ENCODE data around the gene F7. TPM values are rescaled to one million over a fixed set of nuclear protein-coding genes. Genes with fewer than 3 reads are reported as not detected.
"Not testable (repeated sequence)": the region's sequence is repeated elsewhere in the genome, so short reads cannot be mapped to it uniquely, and the experiment has no call there.

The F7 gene
- total RNA-seq, 3 donors from 2014 or later (not counting 1 experiment from before 2014, with no cell fraction given) = 0.25 to 0.91 TPM; not detected in 1

DNA sequence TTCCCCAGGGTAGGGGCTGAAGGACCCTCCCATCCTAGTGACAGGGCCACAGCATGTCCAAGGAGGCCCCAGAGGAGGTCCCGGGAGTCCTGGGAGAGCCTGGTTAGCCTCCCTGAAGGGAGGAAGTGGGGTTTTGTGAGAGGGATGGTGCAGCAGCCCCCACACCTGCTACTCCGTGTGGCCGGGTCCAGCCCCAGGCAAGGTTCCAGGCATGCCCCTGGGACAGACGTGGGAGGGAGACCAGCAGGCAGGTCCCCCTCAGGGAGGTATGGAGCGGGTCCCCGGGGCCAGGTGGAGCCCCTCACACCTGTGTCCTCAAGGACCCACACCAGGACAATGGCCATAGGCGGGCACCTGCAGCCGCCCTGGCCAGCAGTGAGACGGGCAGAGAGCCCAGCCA is 1.9 kb upstream of the F7 start:
- H3K4me1 Mint-ChIP-seq = no peaks in the 10 kb centered on the region
- peaks cover 0 to 5% of the 10 kb centered on the region in 2 donors for H3K27me3 Mint-ChIP-seq (ENCODE audit: low read depth in 2 of 2)
- no peaks in the 10 kb centered on the region for H3K36me3 Mint-ChIP-seq
- DNase-seq = no peak
- no peaks in the 10 kb centered on the region for H3K9me3 ChIP-seq (ENCODE audit: control insufficient read depth, insufficient read depth, low read length)
- no peak overlapping the region for H3K27ac ChIP-seq (ENCODE audit: low read length)
- no peak overlapping the region for H3K4me3 ChIP-seq (ENCODE audit: low read length)
- no peaks in the 10 kb centered on the region for H3K36me3 ChIP-seq (ENCODE audit: control insufficient read depth, insufficient read depth, low read length)
- H3K27ac Mint-ChIP-seq = no peak overlapping the region
- H3K27me3 ChIP-seq (ENCODE audit: control insufficient read depth, insufficient read depth, low read length) = no peaks in the 10 kb centered on the region
- no peak overlapping the region for H3K4me3 Mint-ChIP-seq
- H3K4me1 ChIP-seq (ENCODE audit: control insufficient read depth, insufficient read depth, low read length) = no peaks in the 10 kb centered on the region
- ATAC-seq = no peak
- intact Hi-C loops (cut with micrococcal nuclease) = no loop called here
- WGBS (ENCODE audit: insufficient coverage) = 89% methylated on average over 9 of the region's 9 CpGs
- TF ChIP-seq, protein P1, sequence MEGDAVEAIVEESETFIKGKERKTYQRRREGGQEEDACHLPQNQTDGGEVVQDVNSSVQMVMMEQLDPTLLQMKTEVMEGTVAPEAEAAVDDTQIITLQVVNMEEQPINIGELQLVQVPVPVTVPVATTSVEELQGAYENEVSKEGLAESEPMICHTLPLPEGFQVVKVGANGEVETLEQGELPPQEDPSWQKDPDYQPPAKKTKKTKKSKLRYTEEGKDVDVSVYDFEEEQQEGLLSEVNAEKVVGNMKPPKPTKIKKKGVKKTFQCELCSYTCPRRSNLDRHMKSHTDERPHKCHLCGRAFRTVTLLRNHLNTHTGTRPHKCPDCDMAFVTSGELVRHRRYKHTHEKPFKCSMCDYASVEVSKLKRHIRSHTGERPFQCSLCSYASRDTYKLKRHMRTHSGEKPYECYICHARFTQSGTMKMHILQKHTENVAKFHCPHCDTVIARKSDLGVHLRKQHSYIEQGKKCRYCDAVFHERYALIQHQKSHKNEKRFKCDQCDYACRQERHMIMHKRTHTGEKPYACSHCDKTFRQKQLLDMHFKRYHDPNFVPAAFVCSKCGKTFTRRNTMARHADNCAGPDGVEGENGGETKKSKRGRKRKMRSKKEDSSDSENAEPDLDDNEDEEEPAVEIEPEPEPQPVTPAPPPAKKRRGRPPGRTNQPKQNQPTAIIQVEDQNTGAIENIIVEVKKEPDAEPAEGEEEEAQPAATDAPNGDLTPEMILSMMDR (IDR thresholded peaks at IDR 0.05) = no peak
- no peaks in the 10 kb centered on the region for H3K9me3 Mint-ChIP-seq

DNA sequence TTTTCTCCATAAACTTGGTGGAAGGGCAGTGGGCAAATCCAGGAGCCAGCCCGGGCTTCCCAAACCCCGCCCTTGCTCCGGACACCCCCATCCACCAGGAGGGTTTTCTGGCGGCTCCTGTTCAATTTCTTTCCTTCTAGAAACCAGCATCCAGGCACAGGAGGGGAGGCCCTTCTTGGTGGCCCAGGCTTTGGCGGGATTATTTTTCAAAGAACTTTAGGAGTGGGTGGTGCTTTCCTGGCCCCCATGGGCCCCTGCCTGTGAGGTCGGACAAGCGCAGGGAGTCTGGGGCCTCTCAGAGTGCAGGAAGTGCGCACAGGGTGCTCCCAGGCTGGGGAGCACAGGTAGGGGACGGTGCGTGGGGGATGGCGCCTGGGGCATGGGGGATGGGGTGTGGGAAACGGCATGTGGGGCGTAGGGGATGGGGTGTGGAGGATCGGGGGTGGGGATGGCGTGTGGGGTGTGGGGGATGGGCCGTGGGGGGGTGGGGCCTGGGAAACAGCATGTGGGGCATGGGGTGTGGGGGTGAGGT is 396 bp downstream of the F7 start:
- Histone ChIP-seq H3K4me1 (ENCODE audit: control insufficient read depth, insufficient read depth, low read length) (peaks cover 11% of the 10 kb centered on the region), H3K36me3 (ENCODE audit: control insufficient read depth, insufficient read depth, low read length) (no peaks in the 10 kb centered on the region), H3K9me3 (ENCODE audit: control insufficient read depth, insufficient read depth, low read length) (no peaks in the 10 kb centered on the region), H3K4me3 (ENCODE audit: low read length) (no peak overlapping the region), H3K27me3 (ENCODE audit: control insufficient read depth, insufficient read depth, low read length) (peaks cover 6% of the 10 kb centered on the region), H3K27ac (ENCODE audit: low read length) (no peak overlapping the region)
- H3K36me3 Mint-ChIP-seq = no peaks in the 10 kb centered on the region
- no peak overlapping the region for H3K4me3 Mint-ChIP-seq
- H3K27me3 Mint-ChIP-seq (ENCODE audit: low read depth in 2 of 2) = no peaks in the 10 kb centered on the region
- intact Hi-C loops (cut with micrococcal nuclease) = no loop called here
- TF ChIP-seq, protein P1 (IDR thresholded peaks at IDR 0.05) = no peak
- ATAC-seq (no peak), DNase-seq (no peak)
- 65% methylated on average over 15 of the region's 16 CpGs for WGBS (ENCODE audit: insufficient coverage)
- H3K27ac Mint-ChIP-seq = no peak overlapping the region
- H3K4me1 Mint-ChIP-seq = no peaks in the 10 kb centered on the region
- H3K9me3 Mint-ChIP-seq = no peaks in the 10 kb centered on the region

DNA sequence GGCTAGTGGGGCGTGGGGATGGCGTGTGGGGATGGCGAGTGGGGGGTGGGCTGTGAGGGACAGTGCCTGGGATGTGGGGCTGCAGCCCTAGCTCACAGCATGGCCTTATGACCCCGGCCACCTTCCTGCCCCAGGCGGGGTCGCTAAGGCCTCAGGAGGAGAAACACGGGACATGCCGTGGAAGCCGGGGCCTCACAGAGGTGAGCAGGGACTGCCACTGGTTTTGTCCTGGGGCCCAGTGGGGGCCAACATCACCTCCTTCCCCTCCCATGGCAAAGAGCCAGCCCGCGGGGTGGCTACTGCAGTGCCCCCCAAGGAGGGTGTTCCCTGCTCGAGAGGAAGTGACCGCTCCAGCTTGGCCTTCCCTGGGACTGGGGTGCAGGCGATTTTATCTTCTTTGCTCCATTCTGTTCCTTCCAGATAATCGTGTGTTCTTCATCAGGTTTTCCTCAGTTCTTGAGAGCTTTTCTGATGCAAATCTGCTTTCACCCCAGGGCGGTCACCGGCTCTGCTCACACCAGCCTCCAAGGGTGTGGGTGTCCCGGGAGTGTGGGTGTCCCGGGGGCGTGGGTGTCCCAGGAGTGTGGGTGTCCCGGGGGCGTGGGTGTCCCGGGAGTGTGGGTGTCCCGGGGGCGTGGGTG is 1.2 kb downstream of the F7 start:
- no peak overlapping the region for H3K4me3 ChIP-seq (ENCODE audit: low read length)
- peaks cover 9% of the 10 kb centered on the region for H3K27me3 ChIP-seq (ENCODE audit: control insufficient read depth, insufficient read depth, low read length)
- H3K27ac ChIP-seq (ENCODE audit: low read length) = no peak overlapping the region
- intact Hi-C loops (cut with micrococcal nuclease) = no loop called here
- no peaks in the 10 kb centered on the region for H3K9me3 ChIP-seq (ENCODE audit: control insufficient read depth, insufficient read depth, low read length)
- no peaks in the 10 kb centered on the region for H3K4me1 Mint-ChIP-seq
- DNase-seq (no peak), ATAC-seq (no peak)
- H3K27me3 Mint-ChIP-seq (ENCODE audit: low read depth in 2 of 2) = no peaks in the 10 kb centered on the region
- no peaks in the 10 kb centered on the region for H3K9me3 Mint-ChIP-seq
- no peaks in the 10 kb centered on the region for H3K36me3 ChIP-seq (ENCODE audit: control insufficient read depth, insufficient read depth, low read length)
- TF ChIP-seq, protein P1 (IDR thresholded peaks at IDR 0.05) = no peak
- H3K27ac Mint-ChIP-seq = no peak overlapping the region
- H3K4me3 Mint-ChIP-seq = no peak overlapping the region
- no peaks in the 10 kb centered on the region for H3K36me3 Mint-ChIP-seq
- H3K4me1 ChIP-seq (ENCODE audit: control insufficient read depth, insufficient read depth, low read length) = peaks cover 12% of the 10 kb centered on the region
- 64% methylated on average over 17 of the region's 25 CpGs for WGBS (ENCODE audit: insufficient coverage)

DNA sequence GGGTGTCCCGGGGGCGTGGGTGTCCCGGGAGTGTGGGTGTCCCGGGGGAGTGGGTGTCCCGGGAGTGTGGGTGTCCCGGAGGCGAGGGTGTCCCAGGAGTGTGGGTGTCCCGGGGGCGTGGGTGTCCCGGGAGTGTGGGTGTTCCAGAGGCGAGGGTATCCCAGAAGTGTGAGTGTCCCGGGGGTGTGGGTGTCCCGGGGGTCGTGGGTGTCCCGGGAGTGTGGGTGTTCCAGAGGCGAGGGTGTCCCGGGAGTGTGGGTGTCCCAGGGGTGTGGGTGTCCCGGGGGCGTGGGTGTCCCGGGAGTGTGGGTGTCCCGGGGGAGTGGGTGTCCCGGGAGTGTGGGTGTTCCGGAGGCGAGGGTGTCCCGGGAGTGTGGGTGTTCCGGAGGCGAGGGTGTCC is 2.9 kb downstream of the F7 start:
- H3K27ac Mint-ChIP-seq; H3K4me3 Mint-ChIP-seq; H3K4me1 Mint-ChIP-seq; H3K36me3 Mint-ChIP-seq; H3K4me3 ChIP-seq (ENCODE audit: low read length); DNase-seq; H3K27me3 Mint-ChIP-seq (ENCODE audit: low read depth in 2 of 2); intact Hi-C loops (cut with micrococcal nuclease); H3K9me3 Mint-ChIP-seq; H3K9me3 ChIP-seq (ENCODE audit: control insufficient read depth, insufficient read depth, low read length); ATAC-seq; H3K27ac ChIP-seq (ENCODE audit: low read length); H3K36me3 ChIP-seq (ENCODE audit: control insufficient read depth, insufficient read depth, low read length): not testable (repeated sequence)
- Histone ChIP-seq H3K4me1 (ENCODE audit: control insufficient read depth, insufficient read depth, low read length) (peaks cover 12% of the 10 kb centered on the region), H3K27me3 (ENCODE audit: control insufficient read depth, insufficient read depth, low read length) (peaks cover 10% of the 10 kb centered on the region)
- WGBS (ENCODE audit: insufficient coverage) = 96% methylated on average over 23 of the region's 27 CpGs
